Panc1 (cell line): ENCODE measurements around the gene HCN1.

Source experiments
- POLR2AphosphoS5 ChIP-seq: IDR thresholded peaks from 2 replicates; pipeline ENCODE4 v1.6.1; 2012; ENCODE audit warnings: mild to moderate bottlenecking, low read depth, low read length, moderate library complexity
- REST ChIP-seq, 2 experiments: IDR thresholded peaks; 2 replicates each; pipeline ENCODE4 v1.6.1; 2011 to 2012; ENCODE audit warnings: low read depth in 2 of 2, control low read depth in 1 of 2, low read length in 1 of 2, mild to moderate bottlenecking in 1 of 2, moderate library complexity in 1 of 2; ENCODE audit not compliant: insufficient read depth in 1 of 2
- SIN3A ChIP-seq: IDR thresholded peaks from 2 replicates; pipeline ENCODE4 v1.6.1; 2012; ENCODE audit warnings: low read depth, mild to moderate bottlenecking, low read length, moderate library complexity, borderline replicate concordance; ENCODE audit not compliant: insufficient read depth
- TCF7L2 ChIP-seq: IDR thresholded peaks from 2 replicates; pipeline ENCODE4 v1.6.1; 2011; ENCODE audit warnings: mild to moderate bottlenecking, low read depth, low read length, inconsistent platforms
- TF ChIP-seq, protein P1 (sequence below): fragments of 450-650 bp; IDR thresholded peaks from 2 replicates; pipeline ENCODE4 v1.5.1; 2017; ENCODE audit warnings: mild to moderate bottlenecking

GRCh38 chr5:45355189-45355992 is 340.8 kb downstream of the HCN1 start:
- TF ChIP-seq POLR2AphosphoS5 (no peak), REST (IDR thresholded peaks at IDR 0.05; ENCODE audit: insufficient read depth in 1 of 2, low read depth in 2 of 2, low read length in 1 of 2) (no peak), TCF7L2 (no peak), SIN3A (no peak)
- TF ChIP-seq, protein P1, sequence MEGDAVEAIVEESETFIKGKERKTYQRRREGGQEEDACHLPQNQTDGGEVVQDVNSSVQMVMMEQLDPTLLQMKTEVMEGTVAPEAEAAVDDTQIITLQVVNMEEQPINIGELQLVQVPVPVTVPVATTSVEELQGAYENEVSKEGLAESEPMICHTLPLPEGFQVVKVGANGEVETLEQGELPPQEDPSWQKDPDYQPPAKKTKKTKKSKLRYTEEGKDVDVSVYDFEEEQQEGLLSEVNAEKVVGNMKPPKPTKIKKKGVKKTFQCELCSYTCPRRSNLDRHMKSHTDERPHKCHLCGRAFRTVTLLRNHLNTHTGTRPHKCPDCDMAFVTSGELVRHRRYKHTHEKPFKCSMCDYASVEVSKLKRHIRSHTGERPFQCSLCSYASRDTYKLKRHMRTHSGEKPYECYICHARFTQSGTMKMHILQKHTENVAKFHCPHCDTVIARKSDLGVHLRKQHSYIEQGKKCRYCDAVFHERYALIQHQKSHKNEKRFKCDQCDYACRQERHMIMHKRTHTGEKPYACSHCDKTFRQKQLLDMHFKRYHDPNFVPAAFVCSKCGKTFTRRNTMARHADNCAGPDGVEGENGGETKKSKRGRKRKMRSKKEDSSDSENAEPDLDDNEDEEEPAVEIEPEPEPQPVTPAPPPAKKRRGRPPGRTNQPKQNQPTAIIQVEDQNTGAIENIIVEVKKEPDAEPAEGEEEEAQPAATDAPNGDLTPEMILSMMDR: no peak
